WTC11 (cell line): Measurements from ENCODE around the gene CTCF. TPM values are rescaled to one million over a fixed set of nuclear protein-coding genes. Genes with fewer than 3 reads are reported as not detected.
A peak's percentile ranks its signal among the peaks of the same experiment; 100 is the strongest.

Source experiments
- ATAC-seq: fragments of 200-7000 bp; cut with Tn5 transposase; 2 replicates; pipeline ENCODE4 v1.10.0; 2021; ENCODE audit warnings: mild to moderate bottlenecking, moderate library complexity
- CTCF ChIA-PET: fragments of 300-600 bp; sonication (Branson Sonifier 250); formaldehyde crosslinking; loops from one replicate; lab custom pipeline; 2021; ENCODE audit warnings: antibody characterized with exemption; lab: Charles Lee
- POLR2A ChIA-PET: fragments of 350-600 bp; sonication (Branson Sonifier 250); formaldehyde crosslinking; loops from one replicate; lab custom pipeline; 2021; ENCODE audit warnings: antibody characterized with exemption; lab: Charles Lee
- DNase-seq: peaks from one replicate; pipeline ENCODE4 v3.0.0; 2021; ENCODE audit warnings: low spot score
- H3K27ac Mint-ChIP-seq: 2 replicates; pipeline ENCODE4 v1.8.0; 2021; ENCODE audit warnings: mixed read lengths
- H3K27me3 Mint-ChIP-seq: 2 replicates; pipeline ENCODE4 v1.8.0; 2021; ENCODE audit warnings: low read depth, mild to moderate bottlenecking, moderate library complexity, mixed read lengths
- H3K36me3 Mint-ChIP-seq: 2 replicates; pipeline ENCODE4 v1.8.0; 2021; ENCODE audit warnings: mixed read lengths
- H3K4me1 Mint-ChIP-seq: 2 replicates; pipeline ENCODE4 v1.8.0; 2022; ENCODE audit warnings: mixed read lengths
- H3K4me3 Mint-ChIP-seq: 2 replicates; pipeline ENCODE4 v1.8.0; 2021; ENCODE audit warnings: mild to moderate bottlenecking, moderate library complexity, mixed read lengths
- H3K9me3 Mint-ChIP-seq: 2 replicates; pipeline ENCODE4 v1.8.0; 2021; ENCODE audit warnings: mixed read lengths
- CREB1 ChIP-seq: sonication (generic); formaldehyde crosslinking; IDR thresholded peaks from 2 replicates; pipeline ENCODE4 v1.8.0; 2023; ENCODE audit warnings: mild to moderate bottlenecking, missing genetic modification reagents
- ESRRA ChIP-seq: sonication (generic); formaldehyde crosslinking; IDR thresholded peaks from 2 replicates; pipeline ENCODE4 v1.8.1; 2022; ENCODE audit warnings: mild to moderate bottlenecking, missing genetic modification reagents, borderline replicate concordance
- GTF2I ChIP-seq: fragments of 250-450 bp; sonication (Bioruptor Pico); conservative IDR thresholded peaks from 2 replicates; pipeline ENCODE4 v1.4.0; 2021; ENCODE audit warnings: mild to moderate bottlenecking
- NFATC4 ChIP-seq: fragments of 250-450 bp; sonication (Bioruptor Pico); IDR thresholded peaks from 2 replicates; pipeline ENCODE4 v1.9.0; 2021; ENCODE audit warnings: mild to moderate bottlenecking
- NR2C2 ChIP-seq: sonication (generic); formaldehyde crosslinking; IDR thresholded peaks from 2 replicates; pipeline ENCODE4 v1.8.0; 2022; ENCODE audit warnings: mild to moderate bottlenecking, missing genetic modification reagents
- NR3C1 ChIP-seq: sonication (generic); formaldehyde crosslinking; conservative IDR thresholded peaks from 2 replicates; pipeline ENCODE4 v1.8.1; 2023; ENCODE audit warnings: low read depth, mild to moderate bottlenecking, missing genetic modification reagents
- SOX15 ChIP-seq: fragments of 250-450 bp; sonication (Bioruptor Pico); IDR thresholded peaks from 2 replicates; pipeline ENCODE4 v1.9.0; 2021; ENCODE audit warnings: mild to moderate bottlenecking
- TCF7 ChIP-seq: sonication (generic); formaldehyde crosslinking; IDR thresholded peaks from 2 replicates; pipeline ENCODE4 v1.8.0; 2022; ENCODE audit warnings: mild to moderate bottlenecking, low read depth, missing genetic modification reagents, moderate library complexity
- TEAD4 ChIP-seq: sonication (generic); formaldehyde crosslinking; IDR thresholded peaks from 2 replicates; pipeline ENCODE4 v1.8.0; 2022; ENCODE audit warnings: mild to moderate bottlenecking, missing genetic modification reagents
- ZBTB21 ChIP-seq: sonication (generic); formaldehyde crosslinking; IDR thresholded peaks from 2 replicates; pipeline ENCODE4 v1.8.1; 2023; ENCODE audit warnings: mild to moderate bottlenecking, missing genetic modification reagents, borderline replicate concordance
- ZNF232 ChIP-seq: sonication (generic); formaldehyde crosslinking; IDR thresholded peaks from 2 replicates; pipeline ENCODE4 v1.8.0; 2022; ENCODE audit warnings: mild to moderate bottlenecking, missing genetic modification reagents
- ZNF263 ChIP-seq: sonication (generic); formaldehyde crosslinking; IDR thresholded peaks from 2 replicates; pipeline ENCODE4 v1.8.1; 2022; ENCODE audit warnings: low read depth, mild to moderate bottlenecking, moderate library complexity, missing genetic modification reagents
- ZNF423 ChIP-seq: fragments of 250-450 bp; sonication (Bioruptor Pico); IDR thresholded peaks from 2 replicates; pipeline ENCODE4 v2.1.2; 2022; ENCODE audit warnings: mild to moderate bottlenecking, moderate library complexity
- total RNA-seq: library from RNA; stranded (reverse); gene quantifications from 3 replicates; pipeline ENCODE4 v1.2.3, GENCODE V29; 2021
- TF ChIP-seq, protein P1 (sequence below): sonication (generic); formaldehyde crosslinking; IDR thresholded peaks from 2 replicates; pipeline ENCODE4 v1.8.1; 2023; ENCODE audit warnings: mild to moderate bottlenecking, missing genetic modification reagents
- TF ChIP-seq, protein P2 (sequence below): fragments of 250-450 bp; sonication (Bioruptor Pico); IDR thresholded peaks from 2 replicates; pipeline ENCODE4 v1.9.0; 2021; ENCODE audit warnings: mild to moderate bottlenecking
- TF ChIP-seq, protein P3 (sequence below): sonication (generic); formaldehyde crosslinking; IDR thresholded peaks from 2 replicates; pipeline ENCODE4 v1.8.0; 2022; ENCODE audit warnings: mild to moderate bottlenecking, missing genetic modification reagents
- TF ChIP-seq, protein P4 (sequence below): sonication (generic); formaldehyde crosslinking; IDR thresholded peaks from 2 replicates; pipeline ENCODE4 v1.8.1; 2022; ENCODE audit warnings: mild to moderate bottlenecking, moderate library complexity, missing genetic modification reagents
- TF ChIP-seq, protein P5 (sequence below): sonication (generic); formaldehyde crosslinking; IDR thresholded peaks from 2 replicates; pipeline ENCODE4 v1.8.0; 2023; ENCODE audit warnings: missing genetic modification reagents, mild to moderate bottlenecking, borderline replicate concordance
- TF ChIP-seq, protein P6 (sequence below): sonication (generic); formaldehyde crosslinking; IDR thresholded peaks from 2 replicates; pipeline ENCODE4 v1.8.0; 2023; ENCODE audit warnings: mild to moderate bottlenecking, missing genetic modification reagents
- TF ChIP-seq, protein P7 (sequence below): sonication (generic); formaldehyde crosslinking; IDR thresholded peaks from 2 replicates; pipeline ENCODE4 v1.8.1; 2023; ENCODE audit warnings: mild to moderate bottlenecking, missing genetic modification reagents, moderate library complexity
- TF ChIP-seq, protein P8 (sequence below): sonication (generic); formaldehyde crosslinking; IDR thresholded peaks from 2 replicates; pipeline ENCODE4 v1.8.0; 2023; ENCODE audit warnings: missing genetic modification reagents

Gene CTCF
- total RNA-seq, 1 experiment from 2014 or later = 55.4 TPM

DNA sequence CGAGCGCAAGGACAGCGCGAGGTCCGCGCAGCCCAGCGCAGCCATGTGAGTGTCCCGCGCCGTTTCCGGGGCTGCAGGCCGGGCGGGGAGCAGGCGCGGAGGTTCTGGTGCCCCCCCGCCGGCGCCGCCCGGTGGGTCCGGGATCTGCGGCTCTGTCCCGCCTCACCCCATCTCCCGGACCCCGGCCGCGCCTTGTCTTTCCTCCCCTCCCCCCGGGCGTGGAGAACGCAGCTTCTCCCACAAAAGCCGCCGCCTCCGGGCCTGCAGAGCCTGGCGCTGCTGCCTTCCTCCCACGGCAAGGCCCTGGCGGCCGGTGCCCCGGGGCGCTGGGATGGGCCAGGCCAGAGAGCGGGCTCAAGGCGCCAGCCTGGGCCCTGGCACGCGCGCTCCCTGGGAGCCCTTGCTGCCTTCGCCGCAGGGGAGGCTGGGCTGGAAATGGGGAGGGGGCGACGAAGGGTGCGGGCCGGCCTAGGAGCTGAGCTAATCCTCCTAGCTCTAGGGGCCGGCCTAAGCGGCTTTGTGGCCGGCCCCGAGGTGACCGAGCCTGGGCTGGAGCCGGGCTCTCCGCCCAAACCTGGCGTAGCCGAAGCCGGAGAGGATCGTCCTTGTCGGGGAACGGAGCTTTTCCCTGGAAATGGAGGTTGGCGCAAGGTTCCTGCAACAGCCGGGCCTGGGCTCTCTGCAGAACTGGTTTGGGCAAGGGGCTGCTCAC, 33.3 kb upstream of the CTCF start (continued):
- no peak for TF ChIP-seq CREB1 (CRISPR knock-in tag)
- no peak for TF ChIP-seq NR2C2 (CRISPR knock-in tag)
- TF ChIP-seq ZNF263 (CRISPR knock-in tag) = no peak
- TF ChIP-seq GTF2I = no peak
- TF ChIP-seq ZNF232 (CRISPR knock-in tag) = no peak
- no peak for TF ChIP-seq NR3C1 (CRISPR knock-in tag)
- TF ChIP-seq, protein P1, sequence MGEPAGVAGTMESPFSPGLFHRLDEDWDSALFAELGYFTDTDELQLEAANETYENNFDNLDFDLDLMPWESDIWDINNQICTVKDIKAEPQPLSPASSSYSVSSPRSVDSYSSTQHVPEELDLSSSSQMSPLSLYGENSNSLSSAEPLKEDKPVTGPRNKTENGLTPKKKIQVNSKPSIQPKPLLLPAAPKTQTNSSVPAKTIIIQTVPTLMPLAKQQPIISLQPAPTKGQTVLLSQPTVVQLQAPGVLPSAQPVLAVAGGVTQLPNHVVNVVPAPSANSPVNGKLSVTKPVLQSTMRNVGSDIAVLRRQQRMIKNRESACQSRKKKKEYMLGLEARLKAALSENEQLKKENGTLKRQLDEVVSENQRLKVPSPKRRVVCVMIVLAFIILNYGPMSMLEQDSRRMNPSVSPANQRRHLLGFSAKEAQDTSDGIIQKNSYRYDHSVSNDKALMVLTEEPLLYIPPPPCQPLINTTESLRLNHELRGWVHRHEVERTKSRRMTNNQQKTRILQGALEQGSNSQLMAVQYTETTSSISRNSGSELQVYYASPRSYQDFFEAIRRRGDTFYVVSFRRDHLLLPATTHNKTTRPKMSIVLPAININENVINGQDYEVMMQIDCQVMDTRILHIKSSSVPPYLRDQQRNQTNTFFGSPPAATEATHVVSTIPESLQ = no peak
- TF ChIP-seq, protein P2, sequence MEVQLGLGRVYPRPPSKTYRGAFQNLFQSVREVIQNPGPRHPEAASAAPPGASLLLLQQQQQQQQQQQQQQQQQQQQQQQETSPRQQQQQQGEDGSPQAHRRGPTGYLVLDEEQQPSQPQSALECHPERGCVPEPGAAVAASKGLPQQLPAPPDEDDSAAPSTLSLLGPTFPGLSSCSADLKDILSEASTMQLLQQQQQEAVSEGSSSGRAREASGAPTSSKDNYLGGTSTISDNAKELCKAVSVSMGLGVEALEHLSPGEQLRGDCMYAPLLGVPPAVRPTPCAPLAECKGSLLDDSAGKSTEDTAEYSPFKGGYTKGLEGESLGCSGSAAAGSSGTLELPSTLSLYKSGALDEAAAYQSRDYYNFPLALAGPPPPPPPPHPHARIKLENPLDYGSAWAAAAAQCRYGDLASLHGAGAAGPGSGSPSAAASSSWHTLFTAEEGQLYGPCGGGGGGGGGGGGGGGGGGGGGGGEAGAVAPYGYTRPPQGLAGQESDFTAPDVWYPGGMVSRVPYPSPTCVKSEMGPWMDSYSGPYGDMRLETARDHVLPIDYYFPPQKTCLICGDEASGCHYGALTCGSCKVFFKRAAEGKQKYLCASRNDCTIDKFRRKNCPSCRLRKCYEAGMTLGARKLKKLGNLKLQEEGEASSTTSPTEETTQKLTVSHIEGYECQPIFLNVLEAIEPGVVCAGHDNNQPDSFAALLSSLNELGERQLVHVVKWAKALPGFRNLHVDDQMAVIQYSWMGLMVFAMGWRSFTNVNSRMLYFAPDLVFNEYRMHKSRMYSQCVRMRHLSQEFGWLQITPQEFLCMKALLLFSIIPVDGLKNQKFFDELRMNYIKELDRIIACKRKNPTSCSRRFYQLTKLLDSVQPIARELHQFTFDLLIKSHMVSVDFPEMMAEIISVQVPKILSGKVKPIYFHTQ (CRISPR knock-in tag) = no peak
- TF ChIP-seq NFATC4 (CRISPR knock-in tag) = no peak
- peak; percentile 37; the same call in 1 of the 2 replicates for TF ChIP-seq ESRRA (CRISPR knock-in tag)
- TF ChIP-seq ZNF423 = peak; percentile 62
- TF ChIP-seq TCF7 (CRISPR knock-in tag) = no peak

DNA sequence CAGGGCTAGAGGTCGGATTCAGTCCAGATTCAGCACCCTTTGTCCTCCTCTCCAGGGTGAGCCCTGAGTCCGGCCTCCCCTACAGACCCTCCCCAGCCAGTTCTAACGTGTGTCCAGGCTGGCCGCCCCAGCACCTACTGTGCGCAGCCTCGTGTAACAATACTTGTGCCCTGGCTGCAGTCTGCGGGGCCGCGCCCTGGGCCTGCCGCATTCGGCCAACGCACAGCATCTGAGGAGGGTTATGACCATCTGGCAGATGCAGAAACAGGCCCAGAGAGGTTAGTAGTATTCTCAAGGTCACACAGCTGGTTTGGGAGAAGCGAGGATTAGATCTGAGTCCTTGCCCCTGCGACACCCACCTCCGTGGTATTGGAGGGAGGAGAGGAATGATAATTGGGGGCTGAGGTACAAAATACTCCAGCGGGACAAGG, 32.7 kb upstream of the CTCF start:
- ATAC-seq (peak; percentile 8), DNase-seq (no peak)
- H3K4me1 Mint-ChIP-seq = peaks cover 5% of the 10 kb centered on the region
- peaks cover 94% of the 10 kb centered on the region for H3K27me3 Mint-ChIP-seq
- no peak overlapping the region for H3K27ac Mint-ChIP-seq
- H3K36me3 Mint-ChIP-seq = no peaks in the 10 kb centered on the region
- CTCF ChIA-PET = interaction anchor here (1.1 to 13.9 kb wide), 13 partner anchors 8 to 576 kb away, joined by 3 to 184 read pairs (median 8); partner anchors contain the start of genes ACD, ATP6V0D1, CARMIL2 and CTCF
- H3K4me3 Mint-ChIP-seq = peak overlapping the region; percentile 77
- POLR2A ChIA-PET = interaction anchor here (0.5 to 1.9 kb wide), 3 partner anchors 9 to 111 kb away, joined by 3 to 5 read pairs (median 4); no protein-coding TSS in a partner anchor
- H3K9me3 Mint-ChIP-seq = no peaks in the 10 kb centered on the region
- no peak for TF ChIP-seq TCF7 (CRISPR knock-in tag)
- no peak for TF ChIP-seq TEAD4 (CRISPR knock-in tag)
- TF ChIP-seq, protein P3, sequence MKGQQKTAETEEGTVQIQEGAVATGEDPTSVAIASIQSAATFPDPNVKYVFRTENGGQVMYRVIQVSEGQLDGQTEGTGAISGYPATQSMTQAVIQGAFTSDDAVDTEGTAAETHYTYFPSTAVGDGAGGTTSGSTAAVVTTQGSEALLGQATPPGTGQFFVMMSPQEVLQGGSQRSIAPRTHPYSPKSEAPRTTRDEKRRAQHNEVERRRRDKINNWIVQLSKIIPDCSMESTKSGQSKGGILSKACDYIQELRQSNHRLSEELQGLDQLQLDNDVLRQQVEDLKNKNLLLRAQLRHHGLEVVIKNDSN = no peak
- no peak for TF ChIP-seq ZBTB21 (CRISPR knock-in tag)
- TF ChIP-seq, protein P4, sequence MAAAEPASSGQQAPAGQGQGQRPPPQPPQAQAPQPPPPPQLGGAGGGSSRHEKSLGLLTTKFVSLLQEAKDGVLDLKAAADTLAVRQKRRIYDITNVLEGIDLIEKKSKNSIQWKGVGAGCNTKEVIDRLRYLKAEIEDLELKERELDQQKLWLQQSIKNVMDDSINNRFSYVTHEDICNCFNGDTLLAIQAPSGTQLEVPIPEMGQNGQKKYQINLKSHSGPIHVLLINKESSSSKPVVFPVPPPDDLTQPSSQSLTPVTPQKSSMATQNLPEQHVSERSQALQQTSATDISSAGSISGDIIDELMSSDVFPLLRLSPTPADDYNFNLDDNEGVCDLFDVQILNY (CRISPR knock-in tag) = no peak
- TF ChIP-seq, protein P5, sequence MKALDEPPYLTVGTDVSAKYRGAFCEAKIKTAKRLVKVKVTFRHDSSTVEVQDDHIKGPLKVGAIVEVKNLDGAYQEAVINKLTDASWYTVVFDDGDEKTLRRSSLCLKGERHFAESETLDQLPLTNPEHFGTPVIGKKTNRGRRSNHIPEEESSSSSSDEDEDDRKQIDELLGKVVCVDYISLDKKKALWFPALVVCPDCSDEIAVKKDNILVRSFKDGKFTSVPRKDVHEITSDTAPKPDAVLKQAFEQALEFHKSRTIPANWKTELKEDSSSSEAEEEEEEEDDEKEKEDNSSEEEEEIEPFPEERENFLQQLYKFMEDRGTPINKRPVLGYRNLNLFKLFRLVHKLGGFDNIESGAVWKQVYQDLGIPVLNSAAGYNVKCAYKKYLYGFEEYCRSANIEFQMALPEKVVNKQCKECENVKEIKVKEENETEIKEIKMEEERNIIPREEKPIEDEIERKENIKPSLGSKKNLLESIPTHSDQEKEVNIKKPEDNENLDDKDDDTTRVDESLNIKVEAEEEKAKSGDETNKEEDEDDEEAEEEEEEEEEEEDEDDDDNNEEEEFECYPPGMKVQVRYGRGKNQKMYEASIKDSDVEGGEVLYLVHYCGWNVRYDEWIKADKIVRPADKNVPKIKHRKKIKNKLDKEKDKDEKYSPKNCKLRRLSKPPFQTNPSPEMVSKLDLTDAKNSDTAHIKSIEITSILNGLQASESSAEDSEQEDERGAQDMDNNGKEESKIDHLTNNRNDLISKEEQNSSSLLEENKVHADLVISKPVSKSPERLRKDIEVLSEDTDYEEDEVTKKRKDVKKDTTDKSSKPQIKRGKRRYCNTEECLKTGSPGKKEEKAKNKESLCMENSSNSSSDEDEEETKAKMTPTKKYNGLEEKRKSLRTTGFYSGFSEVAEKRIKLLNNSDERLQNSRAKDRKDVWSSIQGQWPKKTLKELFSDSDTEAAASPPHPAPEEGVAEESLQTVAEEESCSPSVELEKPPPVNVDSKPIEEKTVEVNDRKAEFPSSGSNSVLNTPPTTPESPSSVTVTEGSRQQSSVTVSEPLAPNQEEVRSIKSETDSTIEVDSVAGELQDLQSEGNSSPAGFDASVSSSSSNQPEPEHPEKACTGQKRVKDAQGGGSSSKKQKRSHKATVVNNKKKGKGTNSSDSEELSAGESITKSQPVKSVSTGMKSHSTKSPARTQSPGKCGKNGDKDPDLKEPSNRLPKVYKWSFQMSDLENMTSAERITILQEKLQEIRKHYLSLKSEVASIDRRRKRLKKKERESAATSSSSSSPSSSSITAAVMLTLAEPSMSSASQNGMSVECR (CRISPR knock-in tag) = no peak
- no peak for TF ChIP-seq SOX15 (CRISPR knock-in tag)
- TF ChIP-seq, protein P6, sequence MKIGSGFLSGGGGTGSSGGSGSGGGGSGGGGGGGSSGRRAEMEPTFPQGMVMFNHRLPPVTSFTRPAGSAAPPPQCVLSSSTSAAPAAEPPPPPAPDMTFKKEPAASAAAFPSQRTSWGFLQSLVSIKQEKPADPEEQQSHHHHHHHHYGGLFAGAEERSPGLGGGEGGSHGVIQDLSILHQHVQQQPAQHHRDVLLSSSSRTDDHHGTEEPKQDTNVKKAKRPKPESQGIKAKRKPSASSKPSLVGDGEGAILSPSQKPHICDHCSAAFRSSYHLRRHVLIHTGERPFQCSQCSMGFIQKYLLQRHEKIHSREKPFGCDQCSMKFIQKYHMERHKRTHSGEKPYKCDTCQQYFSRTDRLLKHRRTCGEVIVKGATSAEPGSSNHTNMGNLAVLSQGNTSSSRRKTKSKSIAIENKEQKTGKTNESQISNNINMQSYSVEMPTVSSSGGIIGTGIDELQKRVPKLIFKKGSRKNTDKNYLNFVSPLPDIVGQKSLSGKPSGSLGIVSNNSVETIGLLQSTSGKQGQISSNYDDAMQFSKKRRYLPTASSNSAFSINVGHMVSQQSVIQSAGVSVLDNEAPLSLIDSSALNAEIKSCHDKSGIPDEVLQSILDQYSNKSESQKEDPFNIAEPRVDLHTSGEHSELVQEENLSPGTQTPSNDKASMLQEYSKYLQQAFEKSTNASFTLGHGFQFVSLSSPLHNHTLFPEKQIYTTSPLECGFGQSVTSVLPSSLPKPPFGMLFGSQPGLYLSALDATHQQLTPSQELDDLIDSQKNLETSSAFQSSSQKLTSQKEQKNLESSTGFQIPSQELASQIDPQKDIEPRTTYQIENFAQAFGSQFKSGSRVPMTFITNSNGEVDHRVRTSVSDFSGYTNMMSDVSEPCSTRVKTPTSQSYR (CRISPR knock-in tag) = no peak
- TF ChIP-seq, protein P7, sequence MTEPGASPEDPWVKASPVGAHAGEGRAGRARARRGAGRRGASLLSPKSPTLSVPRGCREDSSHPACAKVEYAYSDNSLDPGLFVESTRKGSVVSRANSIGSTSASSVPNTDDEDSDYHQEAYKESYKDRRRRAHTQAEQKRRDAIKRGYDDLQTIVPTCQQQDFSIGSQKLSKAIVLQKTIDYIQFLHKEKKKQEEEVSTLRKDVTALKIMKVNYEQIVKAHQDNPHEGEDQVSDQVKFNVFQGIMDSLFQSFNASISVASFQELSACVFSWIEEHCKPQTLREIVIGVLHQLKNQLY (CRISPR knock-in tag) = no peak
- TF ChIP-seq, protein P8, sequence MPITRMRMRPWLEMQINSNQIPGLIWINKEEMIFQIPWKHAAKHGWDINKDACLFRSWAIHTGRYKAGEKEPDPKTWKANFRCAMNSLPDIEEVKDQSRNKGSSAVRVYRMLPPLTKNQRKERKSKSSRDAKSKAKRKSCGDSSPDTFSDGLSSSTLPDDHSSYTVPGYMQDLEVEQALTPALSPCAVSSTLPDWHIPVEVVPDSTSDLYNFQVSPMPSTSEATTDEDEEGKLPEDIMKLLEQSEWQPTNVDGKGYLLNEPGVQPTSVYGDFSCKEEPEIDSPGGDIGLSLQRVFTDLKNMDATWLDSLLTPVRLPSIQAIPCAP (CRISPR knock-in tag) = no peak
